Left ventricle myocardium superior (tissue), 1 donor: ENCODE results near the gene FOXO3. TPM values are rescaled to one million over a fixed set of nuclear protein-coding genes. Genes with fewer than 3 reads are reported as not detected.
"Not testable (repeated sequence)": the region's sequence is repeated elsewhere in the genome, so short reads cannot be mapped to it uniquely, and the experiment has no call there.

ENCODE experiments used
- ATAC-seq: fragments of 200-7000 bp; cut with Tn5 transposase; one replicate; pipeline ENCODE4 v1.9.1; 2020; ENCODE audit warnings: mild to moderate bottlenecking, moderate library complexity
- DNase-seq: peaks from one replicate; pipeline ENCODE4 v3.0.0-alpha.2; 2020
- intact Hi-C: fragments of 100-400 bp; cut with micrococcal nuclease; formaldehyde crosslinking; loops from one replicate; pipeline ENCODE4 v1.11.0; 2022
- total RNA-seq: library from RNA; stranded (reverse); fragmentation: NEBNext Ultra II Directional; extraction: Animal tissue kit (Norgen Biotek cat#: 25700); gene quantifications from one replicate; pipeline ENCODE4 v1.2.1, GENCODE V29; 2021
- donor health status: DM: no; HTN: yes; CAD: no; lungs with severe emphysema.

The FOXO3 gene
- total RNA-seq, 1 donor from 2014 or later: 29.5 TPM

DNA sequence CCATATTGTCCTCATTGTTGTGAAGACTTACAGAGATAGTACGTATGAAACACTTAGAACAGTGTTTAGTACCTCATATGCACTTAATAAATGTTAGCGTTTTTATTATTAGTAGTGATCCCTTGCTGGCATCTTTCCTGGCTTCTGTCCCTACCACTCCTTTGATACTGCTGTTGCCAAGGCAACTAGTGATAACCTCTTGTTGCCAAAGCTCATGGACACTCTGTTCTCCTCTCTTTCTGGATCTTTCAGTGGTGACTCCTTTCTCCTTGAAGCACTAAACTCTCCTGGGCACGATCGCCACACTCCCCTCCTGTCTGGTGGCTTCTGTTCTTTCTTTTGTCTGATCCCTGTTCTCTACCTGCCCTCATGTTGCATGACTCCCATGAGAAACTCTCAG lies 83.5 kb downstream of the FOXO3 start:
- no peak for DNase-seq
- intact Hi-C loops: no loop called here
- peak; percentile 76 for ATAC-seq

DNA sequence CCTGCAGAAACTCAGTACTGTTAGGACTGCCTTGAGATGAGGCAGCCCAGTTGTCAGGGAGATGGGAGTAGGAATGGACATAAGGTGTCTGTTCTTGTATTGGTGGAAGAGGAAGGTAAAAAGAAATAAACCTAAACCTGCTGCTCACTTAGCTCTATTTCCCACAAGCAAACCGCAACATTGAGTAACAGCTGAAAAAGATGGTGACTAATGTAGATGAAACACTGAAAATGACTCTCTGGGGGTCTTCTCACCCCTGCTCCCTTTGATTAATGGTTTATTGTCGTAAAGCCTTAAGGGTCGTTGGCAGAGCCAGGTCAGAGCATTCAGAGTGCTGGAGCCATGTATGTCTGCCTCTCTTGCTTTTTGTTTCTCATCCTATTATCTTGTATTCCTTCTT lies 87.5 kb downstream of the FOXO3 start:
- ATAC-seq (no peak), DNase-seq (no peak)
- intact Hi-C loops: no loop called here

DNA sequence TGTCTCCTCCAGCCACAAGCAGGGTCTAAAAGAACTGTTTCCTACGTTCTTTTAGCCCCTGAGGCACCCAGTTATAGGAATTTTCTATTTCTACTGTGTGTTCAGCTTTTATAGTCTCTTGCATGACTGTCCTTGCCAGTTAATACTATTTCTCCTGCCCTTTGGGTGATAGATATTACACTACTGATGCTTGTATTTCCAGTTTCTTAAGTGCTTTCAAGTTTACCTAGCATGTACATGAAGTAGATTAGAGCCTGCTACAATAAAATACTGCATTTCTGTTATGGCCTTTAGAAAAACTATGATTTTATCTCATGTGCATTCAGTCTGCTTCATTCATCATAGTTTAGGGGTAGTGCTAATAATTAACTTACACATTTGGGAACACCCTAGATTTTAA lies 89.6 kb downstream of the FOXO3 start:
- DNase-seq (no peak), ATAC-seq (no peak)
- intact Hi-C loops: loop anchor here (10.0 kb wide), 1 partner anchor 86 kb away; the partner anchor contains the start of gene FOXO3

DNA sequence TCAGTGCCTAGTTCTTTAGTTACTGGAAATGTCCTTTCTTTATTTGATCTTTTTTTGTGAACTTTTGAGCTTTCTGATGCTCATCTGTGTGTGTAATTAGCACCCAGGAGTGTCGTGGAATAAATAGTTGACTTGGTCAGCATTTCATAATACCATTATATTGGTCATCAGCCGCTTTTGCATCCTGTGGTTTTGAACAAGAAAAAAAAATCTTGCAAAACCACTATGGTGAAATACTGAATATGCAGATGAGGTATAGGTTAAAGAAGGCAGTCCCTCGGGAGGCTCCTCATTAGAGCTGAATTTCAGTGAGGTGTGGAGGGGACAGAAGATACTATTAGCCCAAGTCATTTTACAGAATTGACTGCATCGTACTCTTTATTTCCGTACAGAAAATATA lies 90.1 kb downstream of the FOXO3 start:
- intact Hi-C loops: loop anchor here (10.0 kb wide), 1 partner anchor 86 kb away; the partner anchor contains the start of gene FOXO3
- no peak for ATAC-seq
- DNase-seq: no peak

DNA sequence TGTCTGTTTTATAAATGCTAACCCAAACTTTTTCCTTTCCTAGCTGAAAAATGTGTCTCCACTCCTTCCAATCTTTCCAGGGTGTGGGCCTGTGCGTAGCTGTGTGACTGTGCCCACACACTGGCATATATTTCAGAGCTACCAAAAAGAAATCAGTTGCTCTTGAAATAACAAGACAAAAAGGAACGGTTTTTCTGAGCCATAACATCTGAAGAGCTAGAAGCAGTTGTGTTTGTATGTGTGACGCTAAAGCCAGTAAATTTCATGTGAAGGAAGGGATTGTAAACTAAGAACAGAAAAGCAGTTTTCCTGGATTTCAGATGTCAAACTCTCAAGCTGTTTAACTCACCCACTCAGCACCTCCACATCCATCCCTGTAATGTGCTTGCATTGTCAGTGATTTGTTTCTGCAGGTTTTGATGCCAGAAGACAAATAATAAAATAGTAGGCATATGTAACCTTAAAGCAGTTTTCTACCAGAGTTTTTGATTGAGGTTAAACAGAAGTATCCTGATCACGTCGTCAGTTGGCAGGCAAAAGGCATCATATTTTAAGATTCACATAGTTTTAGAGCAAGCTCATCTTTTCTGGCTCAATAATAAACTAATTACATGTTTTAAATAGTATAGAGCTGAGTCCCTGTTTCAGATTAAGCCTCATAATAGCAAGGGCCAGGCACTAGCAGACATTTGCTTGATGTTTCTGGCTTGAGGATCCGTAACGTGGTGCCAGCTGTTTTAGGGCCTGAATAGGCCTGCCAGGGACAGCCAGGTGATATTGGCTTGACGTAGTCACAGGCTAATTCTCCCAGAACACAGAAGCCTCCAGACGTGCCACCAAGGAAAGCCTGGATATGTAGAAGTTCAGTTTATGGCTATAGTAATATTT lies 90.9 kb downstream of the FOXO3 start:
- peak; percentile 64 for ATAC-seq
- DNase-seq: peak; percentile 55
- intact Hi-C loops: loop anchor here (10.0 kb wide), 1 partner anchor 87 kb away; the partner anchor contains the start of gene FOXO3

DNA sequence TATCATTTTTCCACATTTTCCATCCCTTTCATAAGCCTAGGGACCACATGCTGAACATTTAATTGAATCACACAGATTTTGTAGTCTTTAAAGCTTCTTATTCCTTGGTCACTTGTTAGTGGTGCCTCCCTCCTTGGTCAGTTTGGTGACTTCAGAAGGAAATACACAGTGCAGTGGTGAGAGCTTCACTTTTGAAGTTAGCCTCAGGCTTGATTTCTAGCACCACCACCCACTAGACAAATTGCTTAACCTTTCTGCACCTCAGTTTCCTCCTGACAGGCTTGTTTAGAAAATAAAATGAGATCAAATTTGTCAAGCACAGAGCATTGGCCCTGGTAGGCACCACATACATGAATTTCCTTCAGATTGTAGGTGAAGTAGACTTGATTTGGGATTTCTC lies 91.7 kb downstream of the FOXO3 start:
- ATAC-seq (no peak), DNase-seq (no peak)
- intact Hi-C loops: loop anchor here (10.0 kb wide), 1 partner anchor 88 kb away; the partner anchor contains the start of gene FOXO3

DNA sequence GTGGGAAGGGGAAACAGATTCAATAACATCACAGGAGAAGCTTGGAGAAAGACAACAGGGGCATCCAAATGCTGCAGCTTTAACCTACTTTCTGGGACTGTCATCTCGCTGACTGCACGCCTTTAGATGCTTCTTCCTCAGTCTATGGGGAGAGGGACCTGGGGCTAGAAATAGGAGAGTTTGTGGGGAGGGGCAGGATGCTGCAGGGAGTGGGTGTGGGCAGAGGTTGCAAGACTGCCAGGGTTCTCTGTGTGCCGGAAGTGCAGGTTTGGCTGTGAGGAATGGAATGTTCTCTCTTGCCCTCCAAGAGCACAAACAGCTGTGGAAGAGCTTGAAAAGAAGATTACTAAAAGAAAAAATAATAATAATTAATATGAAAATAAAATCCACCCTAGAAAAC lies 93.2 kb downstream of the FOXO3 start:
- peak; percentile 77 for DNase-seq
- ATAC-seq: peak; percentile 82
- intact Hi-C loops: loop anchor here (10.0 kb wide), 1 partner anchor 89 kb away; the partner anchor contains the start of gene FOXO3

DNA sequence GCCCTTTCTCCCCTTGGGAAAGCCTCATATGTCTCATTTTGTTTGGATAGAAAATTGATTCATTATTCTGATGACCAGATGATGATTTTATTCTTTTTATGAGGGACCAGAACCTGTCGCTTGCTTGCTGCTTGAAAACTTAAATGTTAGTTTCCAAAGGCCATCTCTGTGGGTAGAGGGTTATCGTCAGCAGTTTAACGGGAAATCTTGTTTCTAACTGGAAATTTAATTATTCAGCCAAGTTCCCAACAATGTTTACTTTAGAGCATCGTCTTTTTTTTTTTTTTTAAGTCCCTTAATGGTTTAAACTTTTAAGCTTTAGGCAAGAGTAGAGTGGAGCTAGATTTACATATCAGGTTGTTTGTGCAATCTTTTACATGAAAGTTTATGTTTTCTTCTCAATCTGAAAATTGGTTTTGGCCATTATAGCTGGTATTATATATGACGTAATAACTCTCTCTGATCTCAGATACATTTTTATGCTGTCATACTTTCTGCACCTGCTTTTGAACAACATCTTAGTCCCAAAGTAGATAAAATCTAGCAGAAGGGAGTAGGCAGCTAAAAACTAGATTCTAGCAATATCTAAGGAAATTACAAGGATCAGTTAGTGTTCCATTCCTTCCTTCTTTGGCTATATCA lies 93.9 kb downstream of the FOXO3 start:
- ATAC-seq (peak; percentile 4), DNase-seq (no peak)
- intact Hi-C loops: loop anchor here (10.0 kb wide), 1 partner anchor 90 kb away; the partner anchor contains the start of gene FOXO3

DNA sequence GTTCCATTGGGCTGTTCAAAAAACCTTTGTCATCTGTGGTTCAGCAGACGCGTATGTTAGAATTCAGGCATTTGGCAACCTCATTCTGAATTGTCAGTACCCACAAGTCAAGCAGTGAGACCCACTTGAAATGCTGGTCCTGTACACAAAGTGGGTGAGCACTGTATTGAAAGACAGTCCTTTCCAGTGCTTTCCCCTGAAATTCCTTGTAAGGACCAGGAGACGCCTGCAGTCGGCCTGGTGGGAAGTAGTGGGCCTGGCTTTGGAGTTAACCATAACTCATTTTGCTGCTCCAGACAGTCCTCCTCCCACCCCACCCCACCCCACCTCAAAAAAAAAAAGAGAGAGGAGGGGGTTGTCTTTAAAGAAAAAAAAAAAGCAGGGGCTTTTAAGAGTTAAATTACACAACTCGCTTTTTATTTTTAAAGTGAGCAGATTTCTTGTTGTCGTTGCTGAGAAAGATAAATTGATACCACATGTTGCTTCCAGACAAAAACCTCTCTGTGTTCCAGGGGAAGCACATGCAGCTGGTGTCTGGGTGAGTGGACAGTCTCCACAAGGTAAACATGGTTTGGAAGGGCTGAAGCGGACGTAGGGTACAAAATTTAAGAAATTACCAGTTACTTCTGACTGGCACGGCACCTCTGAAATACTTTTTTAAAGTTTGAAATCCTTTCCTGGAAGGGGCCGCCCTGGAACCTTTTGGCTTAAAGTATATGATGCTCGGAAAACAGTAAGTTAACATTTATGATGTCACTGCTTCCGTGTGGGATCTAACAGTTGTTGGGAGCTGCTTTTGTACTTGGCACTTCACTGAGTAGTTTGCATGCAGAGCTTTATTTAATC lies 95.3 kb downstream of the FOXO3 start:
- peak; percentile 38 for ATAC-seq
- no peak for DNase-seq

DNA sequence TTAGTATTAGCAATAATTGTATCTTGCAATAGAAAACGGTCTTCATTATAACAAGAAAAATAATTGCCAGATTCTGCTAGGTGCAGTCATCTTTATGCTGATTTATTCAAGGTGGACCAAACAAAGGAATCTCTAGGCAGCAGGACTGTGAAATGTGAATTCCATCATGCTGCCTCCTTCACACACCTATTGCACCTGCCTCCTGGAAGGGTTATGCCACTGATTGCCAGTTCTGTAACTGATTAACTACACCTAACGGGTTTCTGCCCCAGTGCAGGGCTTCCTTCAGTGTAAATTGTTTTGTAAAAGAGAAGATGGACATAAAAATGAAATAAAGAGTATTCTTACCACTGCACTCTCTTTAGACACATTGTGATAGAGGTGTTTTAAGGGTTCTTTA lies 96.1 kb downstream of the FOXO3 start:
- DNase-seq (no peak), ATAC-seq (no peak)
- intact Hi-C loops: loop anchor here (10.0 kb wide), 1 partner anchor 92 kb away; the partner anchor contains the start of gene FOXO3

More for the DNA sequence above, 95.3 kb downstream of the FOXO3 start:
- intact Hi-C loops: loop anchor here (10.0 kb wide), 1 partner anchor 91 kb away; the partner anchor contains the start of gene FOXO3

DNA sequence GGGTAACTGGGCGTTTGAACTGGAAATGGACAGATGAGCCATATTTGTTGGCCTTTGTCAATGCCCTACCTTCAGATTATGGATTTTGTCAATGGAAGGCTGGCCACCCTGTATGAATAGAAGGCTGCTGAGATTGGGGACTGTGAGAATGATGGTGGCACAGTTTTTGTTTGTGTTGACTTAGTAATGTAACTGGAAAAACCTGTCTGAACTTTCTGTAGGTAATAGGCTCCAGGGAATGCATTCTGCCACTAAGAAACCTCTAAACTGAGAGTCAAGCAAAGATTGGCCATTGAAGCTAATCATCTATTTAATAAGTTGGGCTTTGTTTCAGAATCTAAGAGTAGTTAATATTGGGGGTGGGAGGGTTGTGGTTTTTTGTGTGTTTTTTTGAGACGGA lies 97.5 kb downstream of the FOXO3 start:
- no peak for DNase-seq
- ATAC-seq: no peak
- intact Hi-C loops: loop anchor here (10.0 kb wide), 1 partner anchor 93 kb away; the partner anchor contains the start of gene FOXO3

DNA sequence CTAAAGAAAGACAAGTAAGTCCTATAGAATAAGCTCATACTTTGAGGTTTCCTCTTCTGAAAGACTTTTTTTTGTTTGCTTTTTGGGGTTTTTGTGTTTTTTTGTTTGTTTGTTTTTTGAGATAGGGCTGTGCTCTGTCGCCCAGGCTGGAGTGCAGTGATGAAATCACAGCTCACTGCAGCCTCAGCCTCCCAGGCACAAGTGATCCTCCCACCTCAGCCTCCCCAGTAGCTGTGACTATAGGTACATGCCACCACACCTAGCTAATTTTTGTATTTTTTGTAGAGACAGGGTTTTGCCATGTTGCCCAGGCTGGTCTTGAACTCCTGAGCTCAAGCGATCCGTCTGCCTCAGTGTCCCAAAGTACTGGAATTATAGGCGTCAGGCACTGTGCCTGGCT lies 98.1 kb downstream of the FOXO3 start:
- not testable (repeated sequence) for ATAC-seq, DNase-seq
- intact Hi-C loops: loop anchor here (10.0 kb wide), 1 partner anchor 94 kb away; the partner anchor contains the start of gene FOXO3

DNA sequence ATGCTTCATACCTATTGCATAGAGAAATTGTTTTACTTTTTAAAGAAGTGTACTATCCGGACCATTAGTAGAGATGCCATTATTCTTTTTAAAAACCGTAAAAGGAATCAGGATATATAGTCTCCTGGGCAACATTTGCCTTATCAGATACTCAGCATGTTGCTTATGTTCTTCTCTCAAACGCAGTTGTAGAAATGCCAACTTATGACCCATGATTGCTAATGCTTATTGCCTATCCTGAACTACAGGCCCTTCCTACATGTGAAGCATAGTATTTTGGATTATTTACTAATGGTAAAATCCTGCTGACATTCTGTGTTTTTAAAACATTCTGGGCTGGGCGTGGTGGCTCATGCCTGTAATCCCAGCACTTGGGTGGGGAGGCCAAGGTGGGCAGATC lies 99.5 kb downstream of the FOXO3 start:
- intact Hi-C loops: no loop called here
- DNase-seq (no peak), ATAC-seq (no peak)

DNA sequence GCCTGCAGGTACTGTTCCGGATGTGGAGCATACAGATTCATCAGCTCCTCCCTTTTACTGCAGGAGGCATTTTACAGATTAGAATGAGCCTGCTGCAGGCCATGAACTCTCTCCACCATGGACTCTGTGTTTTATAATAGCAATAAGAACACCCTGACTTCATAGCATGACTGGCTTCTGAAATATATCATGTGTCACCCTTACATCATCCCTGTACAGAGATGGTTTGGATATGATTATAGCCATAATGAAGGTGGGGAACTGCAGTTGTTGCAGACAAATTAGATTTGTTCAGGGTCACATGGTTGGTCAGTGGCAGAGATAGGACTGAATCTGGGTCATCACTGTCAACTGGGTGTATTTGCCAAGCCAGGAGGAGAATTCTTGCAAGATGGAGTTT lies 100.7 kb downstream of the FOXO3 start:
- DNase-seq (no peak), ATAC-seq (peak; percentile 47)
- intact Hi-C loops: no loop called here

DNA sequence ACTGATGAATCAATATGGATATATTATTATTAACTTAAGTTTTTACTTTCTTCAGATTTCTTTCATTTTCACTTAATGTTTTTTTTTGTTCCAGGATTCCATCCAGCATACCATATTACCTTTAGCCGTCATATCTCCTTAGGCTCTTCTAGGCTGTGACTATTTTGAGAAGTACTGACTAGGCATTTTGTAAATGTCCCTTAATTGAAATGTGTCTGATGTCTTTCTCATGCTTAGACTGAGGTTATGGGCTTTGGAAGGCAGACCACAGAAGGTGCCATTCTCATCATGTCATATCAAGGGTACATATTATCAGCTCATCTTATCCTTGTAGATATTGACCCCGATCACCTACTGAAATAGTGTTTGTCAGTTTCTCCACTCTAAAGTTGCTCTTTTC lies 101.3 kb downstream of the FOXO3 start:
- DNase-seq (no peak), ATAC-seq (peak; percentile 61)
- intact Hi-C loops: no loop called here

DNA sequence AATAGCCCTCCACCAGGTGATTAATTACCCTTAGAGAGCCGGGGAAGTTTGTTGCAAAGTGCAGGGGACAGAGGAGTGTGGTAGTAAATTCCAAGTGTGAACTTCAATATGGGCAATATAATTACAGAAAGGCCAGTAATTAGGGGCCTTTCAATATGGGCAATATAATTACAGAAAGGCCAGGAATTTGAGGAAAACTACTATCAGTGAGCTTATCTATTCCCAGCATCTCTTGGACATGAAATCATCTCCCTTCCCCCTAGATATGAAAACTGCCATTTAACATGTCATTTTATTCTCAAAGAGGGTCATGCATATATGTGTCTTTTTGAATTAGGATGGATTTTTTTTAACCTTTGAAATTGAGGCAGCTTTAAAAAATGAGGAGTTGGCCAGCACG lies 102.0 kb downstream of the FOXO3 start:
- DNase-seq (no peak), ATAC-seq (no peak)
- intact Hi-C loops: no loop called here

DNA sequence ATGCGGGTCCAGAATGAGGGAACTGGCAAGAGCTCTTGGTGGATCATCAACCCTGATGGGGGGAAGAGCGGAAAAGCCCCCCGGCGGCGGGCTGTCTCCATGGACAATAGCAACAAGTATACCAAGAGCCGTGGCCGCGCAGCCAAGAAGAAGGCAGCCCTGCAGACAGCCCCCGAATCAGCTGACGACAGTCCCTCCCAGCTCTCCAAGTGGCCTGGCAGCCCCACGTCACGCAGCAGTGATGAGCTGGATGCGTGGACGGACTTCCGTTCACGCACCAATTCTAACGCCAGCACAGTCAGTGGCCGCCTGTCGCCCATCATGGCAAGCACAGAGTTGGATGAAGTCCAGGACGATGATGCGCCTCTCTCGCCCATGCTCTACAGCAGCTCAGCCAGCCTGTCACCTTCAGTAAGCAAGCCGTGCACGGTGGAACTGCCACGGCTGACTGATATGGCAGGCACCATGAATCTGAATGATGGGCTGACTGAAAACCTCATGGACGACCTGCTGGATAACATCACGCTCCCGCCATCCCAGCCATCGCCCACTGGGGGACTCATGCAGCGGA lies 102.9 kb downstream of the FOXO3 start:
- ATAC-seq, intact Hi-C loops, DNase-seq: not testable (repeated sequence)

DNA sequence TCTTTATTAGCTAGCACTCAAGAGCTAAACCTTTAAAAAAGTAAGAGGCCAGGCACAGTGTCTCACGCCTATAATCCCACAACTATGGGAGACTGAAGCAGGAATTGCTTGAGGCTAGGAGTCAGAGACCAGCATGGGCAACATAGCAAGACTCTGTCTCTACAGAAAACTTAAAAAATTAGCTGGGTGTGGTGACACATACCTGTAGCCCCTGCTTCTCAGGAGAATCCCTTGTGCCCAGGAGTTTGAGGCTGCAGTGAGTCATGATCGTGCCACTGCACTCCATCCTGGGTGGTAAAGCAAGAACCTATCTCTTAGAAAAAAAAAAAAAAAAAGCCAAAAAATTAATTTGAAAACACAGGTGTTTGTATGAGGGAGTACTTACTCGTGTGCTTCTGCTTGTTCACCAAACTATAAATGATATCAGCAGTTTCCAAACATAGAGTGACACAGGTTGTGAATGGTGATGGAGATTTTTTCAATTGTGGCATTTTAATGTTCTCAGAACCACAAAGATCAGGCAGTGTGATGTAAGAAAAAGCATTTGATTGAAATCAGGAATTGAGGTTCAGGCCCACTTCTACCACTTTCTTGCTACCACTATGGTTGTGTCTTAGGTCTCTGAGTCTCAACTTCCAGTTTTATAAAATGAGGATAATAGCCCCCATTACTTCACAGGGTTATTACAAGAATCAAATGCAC lies 104.9 kb downstream of the FOXO3 start:
- ATAC-seq (no peak), DNase-seq (no peak)
- intact Hi-C loops: no loop called here
